Right cardiac atrium (tissue), 5 donors: ENCODE data around the gene LRTM1. TPM values are rescaled to one million over a fixed set of nuclear protein-coding genes. Genes with fewer than 3 reads are reported as not detected.

Experiments used
- ATAC-seq, 2 donors: fragments of 200-7000 bp; cut with Tn5 transposase; one replicate each; pipeline versions ENCODE4 v1.8.0 to v1.9.1; 2020; ENCODE audit warnings: moderate library complexity in 2 of 2, mild to moderate bottlenecking in 1 of 2
- DNase-seq, 3 donors: peaks; one replicate each; pipeline ENCODE4 v3.0.0-alpha.2; 2020
- H3K27ac ChIP-seq: one replicate; pipeline ENCODE4 v1.5.1; 2013; ENCODE audit warnings: mild to moderate bottlenecking, low read length, control low read depth, moderate library complexity
- H3K27me3 ChIP-seq: one replicate; pipeline ENCODE4 v1.6.1; 2013; ENCODE audit not compliant: control insufficient read depth, insufficient read depth
- H3K4me1 ChIP-seq: one replicate; pipeline ENCODE4 v1.6.1; 2013; ENCODE audit warnings: low read length; ENCODE audit not compliant: control insufficient read depth, insufficient read depth
- H3K4me3 ChIP-seq: one replicate; pipeline ENCODE4 v1.5.1; 2013; ENCODE audit warnings: low read length, control low read depth
- H3K9me3 ChIP-seq: one replicate; pipeline ENCODE4 v1.6.1; 2013; ENCODE audit warnings: low read length; ENCODE audit not compliant: control insufficient read depth
- WGBS: extraction: QIAGEN DNeasy Blood & Tissue Kit; methylation state at CpG from one replicate; pipeline ENCODE4 v1.1.7; 2013; 5-methylcytosine and 5-hydroxymethylcytosine counted together
- intact Hi-C, 4 donors: fragments of 100-400 bp; cut with DNase I; formaldehyde crosslinking; loops; one replicate each; pipeline versions ENCODE4 v1.11.0 to v1.14.0; 2022 to 2023
- polyA plus RNA-seq: library from polyadenylated mRNA; stranded (reverse); fragments of 200-250 nt; gene quantifications from one replicate; pipeline ENCODE4 v1.2.3, GENCODE V29; 2013
- total RNA-seq, 4 donors: library from RNA; stranded (reverse); fragmentation: NEBNext Ultra II Directional; extraction: Animal tissue kit (Norgen Biotek cat#: 25700); gene quantifications; one replicate each; pipeline ENCODE4 v1.2.1, GENCODE V29; 2021
- donor health status: healthy with polysubstance abuse.
- donor health status: DM: no; HTN: yes; CAD: no.
- donor health status: DM: no; HTN: no; CAD: no.
- donor health status: DM: no; HTN: yes; CAD: no; lungs with severe emphysema.
- donor health status: DM: yes; HTN: yes; CAD: no.

The LRTM1 gene
- total and polyA plus RNA-seq, 5 donors: not detected

GRCh38 chr3:54891540-54891897 lies 36.3 kb downstream of the LRTM1 start:
- WGBS: 12% methylated on average over 5 of the region's 5 CpGs
- peaks cover 2% of the 10 kb centered on the region for H3K4me1 ChIP-seq
- no peaks in the 10 kb centered on the region for H3K27me3 ChIP-seq
- ATAC-seq (peak; percentile 97 to 98), DNase-seq (peak; percentile 80 to 88 (median 82))
- H3K9me3 ChIP-seq: no peaks in the 10 kb centered on the region
- intact Hi-C loops: no loop called here
- H3K27ac ChIP-seq: peak overlapping the region; percentile 85
- H3K4me3 ChIP-seq: no peak overlapping the region

- H3K4me1 ChIP-seq: peaks cover 2% of the 10 kb centered on the region
- 86% methylated on average over 3 of the region's 3 CpGs for WGBS
Measured at GRCh38 chr3:54889731-54890130, 38.1 kb downstream of the LRTM1 start.

GRCh38 chr3:54888873-54889272 lies 39.0 kb downstream of the LRTM1 start:
- Histone ChIP-seq H3K9me3 (no peaks in the 10 kb centered on the region), H3K27ac (no peak overlapping the region), H3K4me3 (no peak overlapping the region), H3K4me1 (peaks cover 2% of the 10 kb centered on the region), H3K27me3 (no peaks in the 10 kb centered on the region)
- WGBS: 86% methylated on average over 1 of the region's 1 CpG
- DNase-seq: no peak
- ATAC-seq: no peak
- intact Hi-C loops: no loop called here

More at GRCh38 chr3:54889731-54890130, 38.1 kb downstream of the LRTM1 start:
- intact Hi-C loops: no loop called here
- ATAC-seq (no peak), DNase-seq (no peak)
- no peaks in the 10 kb centered on the region for H3K27me3 ChIP-seq
- no peak overlapping the region for H3K27ac ChIP-seq
- H3K9me3 ChIP-seq: no peaks in the 10 kb centered on the region
- H3K4me3 ChIP-seq: no peak overlapping the region

- Histone ChIP-seq H3K4me3 (no peak overlapping the region), H3K27ac (no peak overlapping the region), H3K9me3 (no peaks in the 10 kb centered on the region), H3K4me1 (peaks cover 2% of the 10 kb centered on the region), H3K27me3 (no peaks in the 10 kb centered on the region)
- no peak for DNase-seq
- no peak for ATAC-seq
- WGBS: 94% methylated on average over 9 of the region's 9 CpGs
- intact Hi-C loops: no loop called here
Measured at GRCh38 chr3:54888162-54888561, 39.7 kb downstream of the LRTM1 start.

- WGBS: 46% methylated on average over 3 of the region's 3 CpGs
- ATAC-seq: peak; percentile 92 to 93
Measured at GRCh38 chr3:54882129-54882833, 45.6 kb downstream of the LRTM1 start.

GRCh38 chr3:54878145-54878544 lies 49.7 kb downstream of the LRTM1 start:
- no peak for ATAC-seq
- Histone ChIP-seq H3K4me1 (peaks cover 5% of the 10 kb centered on the region), H3K27ac (no peak overlapping the region), H3K4me3 (no peak overlapping the region), H3K27me3 (no peaks in the 10 kb centered on the region), H3K9me3 (no peaks in the 10 kb centered on the region)
- 65% methylated on average over 7 of the region's 7 CpGs for WGBS
- no peak for DNase-seq
- intact Hi-C loops: no loop called here

More at GRCh38 chr3:54882129-54882833, 45.6 kb downstream of the LRTM1 start:
- H3K9me3 ChIP-seq: no peaks in the 10 kb centered on the region
- peaks cover 5% of the 10 kb centered on the region for H3K4me1 ChIP-seq
- DNase-seq: no peak
- H3K27ac ChIP-seq: peak overlapping the region; percentile 38
- intact Hi-C loops: no loop called here
- H3K4me3 ChIP-seq: no peak overlapping the region
- H3K27me3 ChIP-seq: no peaks in the 10 kb centered on the region

- 80% methylated on average over 4 of the region's 4 CpGs for whole genome bisulfite sequencing
- intact Hi-C loops: no loop called here
- ATAC-seq: no peak
Measured at GRCh38 chr3:54877730-54878129, 50.1 kb downstream of the LRTM1 start.

GRCh38 chr3:54876694-54877093 lies 51.2 kb downstream of the LRTM1 start:
- Histone ChIP-seq H3K4me1 (peaks cover 3% of the 10 kb centered on the region), H3K4me3 (no peak overlapping the region), H3K9me3 (no peaks in the 10 kb centered on the region), H3K27me3 (no peaks in the 10 kb centered on the region), H3K27ac (no peak overlapping the region)
- intact Hi-C loops: no loop called here
- WGBS: 86% methylated on average over 5 of the region's 5 CpGs
- no peak for DNase-seq
- ATAC-seq: no peak

More at GRCh38 chr3:54877730-54878129, 50.1 kb downstream of the LRTM1 start:
- Histone ChIP-seq H3K4me3 (no peak overlapping the region), H3K27me3 (no peaks in the 10 kb centered on the region), H3K27ac (no peak overlapping the region), H3K4me1 (peaks cover 5% of the 10 kb centered on the region), H3K9me3 (no peaks in the 10 kb centered on the region)
- DNase-seq: no peak

GRCh38 chr3:54875596-54876268 lies 52.1 kb downstream of the LRTM1 start:
- ATAC-seq (no peak), DNase-seq (no peak)
- no peaks in the 10 kb centered on the region for H3K9me3 ChIP-seq
- intact Hi-C loops: no loop called here
- H3K4me3 ChIP-seq: no peak overlapping the region
- H3K4me1 ChIP-seq: no peaks in the 10 kb centered on the region
- 86% methylated on average over 8 of the region's 8 CpGs for WGBS
- no peaks in the 10 kb centered on the region for H3K27me3 ChIP-seq
- no peak overlapping the region for H3K27ac ChIP-seq

GRCh38 chr3:54874816-54875556 lies 52.9 kb downstream of the LRTM1 start:
- no peak overlapping the region for H3K27ac ChIP-seq
- 87% methylated on average over 7 of the region's 7 CpGs for WGBS
- no peak for ATAC-seq

More at GRCh38 chr3:54874816-54875556, 52.9 kb downstream of the LRTM1 start:
- intact Hi-C loops: no loop called here
- Histone ChIP-seq H3K4me3 (no peak overlapping the region), H3K4me1 (no peaks in the 10 kb centered on the region), H3K9me3 (no peaks in the 10 kb centered on the region), H3K27me3 (no peaks in the 10 kb centered on the region)
- no peak for DNase-seq
